GM23248 (cell line): ENCODE results near the gene RAB40AL.

Source experiments
- EZH2 ChIP-seq: fragments of 200-600 bp; sonication (generic); IDR thresholded peaks from 2 replicates; pipeline ENCODE4 v1.6.1; 2018; ENCODE audit warnings: antibody characterized with exemption, mild to moderate bottlenecking; ENCODE audit not compliant: insufficient read depth, poor library complexity, severe bottlenecking
- EZH2phosphoT487 ChIP-seq: fragments of 200-600 bp; sonication (generic); IDR thresholded peaks from 2 replicates; pipeline ENCODE4 v1.6.1; 2018; ENCODE audit warnings: antibody characterized with exemption, moderate library complexity, mild to moderate bottlenecking, low read depth; ENCODE audit not compliant: insufficient read depth

DNA sequence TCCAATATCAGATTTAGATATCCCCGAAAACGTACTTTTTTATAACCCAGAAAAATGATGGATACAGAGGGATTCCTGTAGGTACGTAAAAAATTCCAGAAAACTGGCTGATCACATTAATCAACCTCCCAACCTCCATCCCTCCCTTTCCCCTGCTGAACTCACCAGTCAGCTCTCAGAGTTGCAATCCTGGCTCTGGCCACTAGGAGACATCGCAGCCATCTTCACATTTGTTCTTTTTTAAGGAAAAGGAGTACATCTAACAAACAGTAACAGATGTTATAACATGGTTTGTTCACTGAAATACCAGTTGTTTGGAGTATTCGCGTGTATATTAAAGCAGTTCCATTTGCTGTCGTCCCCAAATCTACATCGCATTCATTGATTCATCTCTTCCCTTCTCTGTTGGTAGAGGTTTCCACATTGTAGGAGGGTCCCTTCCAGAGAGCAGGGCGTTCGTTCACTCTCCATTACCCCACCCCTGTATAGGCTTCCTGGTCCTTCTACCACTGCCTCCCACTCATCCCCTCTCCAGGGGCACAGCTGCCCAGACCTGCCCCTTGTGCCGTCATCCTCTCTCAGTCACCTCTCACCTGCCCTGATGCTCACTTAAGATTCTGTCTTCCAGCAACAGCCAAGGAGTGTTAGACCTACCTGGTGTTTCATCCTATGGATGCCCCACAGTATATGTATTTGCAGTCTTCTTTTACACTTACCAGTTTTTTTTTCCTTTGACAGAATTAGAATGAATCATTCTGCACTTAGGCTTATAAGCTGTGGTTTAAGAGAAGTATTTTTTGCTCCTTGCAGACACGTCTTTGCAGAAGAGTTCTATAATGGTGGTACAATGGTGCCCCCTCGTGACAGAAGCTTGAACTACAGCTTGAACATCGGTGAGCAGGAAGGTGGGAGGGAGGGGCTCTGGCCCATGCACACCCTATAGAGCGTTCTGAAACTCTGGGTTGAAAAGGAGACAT, 36.8 kb upstream of the RAB40AL start:
- TF ChIP-seq EZH2phosphoT487 (no peak), EZH2 (no peak)
